SU-DHL-6 (cell line): Measurements from ENCODE around the gene IGLL5.

Experiments
- CTCF ChIP-seq: fragments of 200-600 bp; sonication (generic); IDR thresholded peaks from one replicate; pipeline ENCODE4 v1.5.1; 2017; ENCODE audit warnings: antibody characterized with exemption, mild to moderate bottlenecking, low read length, moderate library complexity; ENCODE audit not compliant: insufficient read depth, poor library complexity, severe bottlenecking
- EZH2phosphoT487 ChIP-seq: fragments of 200-600 bp; sonication (generic), shearing (Covaris generic); conservative IDR thresholded peaks from 2 replicates; pipeline ENCODE4 v1.6.1; 2018; ENCODE audit warnings: mild to moderate bottlenecking, antibody characterized with exemption, low read length, moderate library complexity, mixed read lengths

GRCh38 chr22:22936915-22937656, 49.5 kb downstream of the IGLL5 start:
- TF ChIP-seq CTCF (no peak), EZH2phosphoT487 (no peak)
